ENCODE data around the gene TNNI2.

TNNI2 gene

DNA sequence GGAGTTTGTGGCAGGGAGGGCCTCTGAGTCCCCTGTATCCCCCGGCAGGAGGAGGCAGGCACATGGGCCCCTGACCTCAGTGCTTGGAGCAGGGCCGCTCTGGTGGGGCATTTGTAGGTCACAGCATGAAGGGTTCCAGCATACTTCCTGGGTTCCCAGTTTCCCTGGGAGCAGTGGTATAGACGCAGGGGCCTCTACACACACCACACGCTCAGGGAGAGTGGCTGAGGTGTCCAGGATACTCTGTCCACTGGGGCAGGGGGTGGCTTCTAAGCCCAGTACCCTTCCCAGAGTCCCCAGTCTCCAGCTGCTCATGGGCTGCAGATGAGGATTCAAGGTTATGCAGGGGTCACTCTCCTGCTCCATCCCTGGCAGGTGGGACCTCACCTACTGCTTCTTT, 20.2 kb downstream of the TNNI2 start:
- Histone ChIP-seq H3K36me3 (ENCODE audit: control insufficient read depth in 5 of 5, insufficient read depth in 5 of 5, low read length in 5 of 5) (no peaks in the 10 kb centered on the region), H3K4me3 (ENCODE audit: low read depth in 1 of 5, low read length in 5 of 5) (no peak overlapping the region), H3K27ac (ENCODE audit: low read depth, low read length) (no peak overlapping the region), H3K4me1 (ENCODE audit: control insufficient read depth in 5 of 5, insufficient read depth in 5 of 5, low read length in 5 of 5) (peaks cover 0 to 22% (median 15%) of the 10 kb centered on the region in 5 donors), H3K9ac (ENCODE audit: low read length in 5 of 5) (no peak overlapping the region), H3K9me3 (ENCODE audit: control insufficient read depth in 5 of 5, low read length in 5 of 5) (peaks cover 0 to 2% (median 0%) of the 10 kb centered on the region in 5 donors), H3K27me3 (ENCODE audit: control insufficient read depth in 5 of 5, insufficient read depth in 4 of 5, low read length in 5 of 5) (peaks cover 0 to 3% (median 3%) of the 10 kb centered on the region in 5 donors)

DNA sequence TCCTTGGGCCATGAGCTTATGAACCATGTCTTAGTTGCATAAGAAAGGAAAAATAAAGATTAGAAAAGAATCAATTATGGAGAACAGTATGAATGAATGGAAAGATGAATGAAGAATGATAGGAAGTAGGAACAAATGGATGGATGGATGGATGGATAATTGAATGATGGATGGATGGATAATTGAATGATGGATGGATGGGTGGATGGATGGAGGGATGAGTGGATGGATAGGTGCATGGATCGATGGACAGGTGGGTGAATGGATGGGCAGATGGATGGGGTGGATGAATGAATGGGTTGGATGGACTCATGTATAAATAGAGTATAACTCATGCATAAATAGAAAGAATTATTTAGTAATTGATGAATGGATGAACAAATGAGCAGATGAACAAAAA, 21.3 kb downstream of the TNNI2 start:
- Histone ChIP-seq H3K4me1 (ENCODE audit: control insufficient read depth in 5 of 5, insufficient read depth in 5 of 5, low read length in 5 of 5) (peaks cover 0 to 33% (median 26%) of the 10 kb centered on the region in 5 donors), H3K36me3 (ENCODE audit: control insufficient read depth in 5 of 5, insufficient read depth in 5 of 5, low read length in 5 of 5) (no peaks in the 10 kb centered on the region), H3K4me3 (ENCODE audit: low read depth in 1 of 5, low read length in 5 of 5) (no peak overlapping the region), H3K9me3 (ENCODE audit: control insufficient read depth in 5 of 5, low read length in 5 of 5) (peaks cover 0 to 2% (median 0%) of the 10 kb centered on the region in 5 donors), H3K27ac (ENCODE audit: low read depth, low read length) (no peak overlapping the region), H3K9ac (ENCODE audit: low read length in 5 of 5) (no peak overlapping the region), H3K27me3 (ENCODE audit: control insufficient read depth in 5 of 5, insufficient read depth in 4 of 5, low read length in 5 of 5) (peaks cover 0 to 3% (median 0%) of the 10 kb centered on the region in 5 donors)

DNA sequence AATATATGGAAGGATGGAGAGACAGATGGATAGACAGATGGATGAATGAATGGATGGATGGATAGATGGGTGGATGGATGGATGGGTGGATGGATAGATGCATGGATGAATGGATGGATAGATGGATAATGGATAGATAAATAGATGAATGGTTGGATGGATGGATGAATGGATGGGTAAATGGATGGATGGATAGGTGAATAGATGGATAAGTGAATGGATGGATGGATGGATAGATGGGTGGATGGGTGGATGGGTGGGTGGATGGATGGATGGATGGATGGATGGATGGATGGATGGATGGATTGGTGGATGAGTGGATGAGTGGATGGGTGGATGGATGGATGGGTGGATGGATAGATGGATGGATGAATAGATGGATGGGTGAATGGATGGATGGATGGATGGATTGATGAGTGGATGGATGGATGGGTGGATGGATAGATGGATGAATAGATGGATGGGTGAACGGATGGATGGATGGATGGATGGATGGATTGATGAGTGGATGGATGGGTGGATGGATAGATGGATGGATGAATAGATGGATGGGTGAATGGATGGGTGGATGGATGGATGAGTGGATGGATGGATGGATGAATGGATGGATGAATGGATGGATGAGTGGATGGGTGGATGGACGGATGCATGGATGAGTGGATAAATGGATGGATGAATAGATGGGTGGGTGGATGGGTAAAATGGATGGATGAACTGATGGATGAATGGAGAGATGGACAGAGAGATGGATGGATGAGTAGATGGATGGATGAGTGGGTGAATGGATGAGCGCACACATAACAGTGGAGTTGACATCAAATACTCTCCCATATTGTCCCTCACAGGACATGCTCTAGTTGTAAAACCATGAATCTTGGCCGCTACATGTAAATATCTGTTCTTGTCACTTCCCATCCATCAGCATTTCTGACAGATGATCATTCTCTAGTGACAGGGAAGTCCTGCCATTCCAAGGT, 22.9 kb downstream of the TNNI2 start:
- Histone ChIP-seq H3K27me3 (ENCODE audit: control insufficient read depth in 5 of 5, insufficient read depth in 4 of 5, low read length in 5 of 5) (peaks cover 0 to 5% (median 0%) of the 10 kb centered on the region in 5 donors), H3K9ac (ENCODE audit: low read length in 5 of 5) (no peak overlapping the region), H3K4me3 (ENCODE audit: low read depth in 1 of 5, low read length in 5 of 5) (no peak overlapping the region), H3K27ac (ENCODE audit: low read depth, low read length) (no peak overlapping the region), H3K9me3 (ENCODE audit: control insufficient read depth in 5 of 5, low read length in 5 of 5) (peaks cover 0 to 2% (median 0%) of the 10 kb centered on the region in 5 donors), H3K36me3 (ENCODE audit: control insufficient read depth in 5 of 5, insufficient read depth in 5 of 5, low read length in 5 of 5) (no peaks in the 10 kb centered on the region), H3K4me1 (ENCODE audit: control insufficient read depth in 5 of 5, insufficient read depth in 5 of 5, low read length in 5 of 5) (peaks cover 0 to 43% (median 39%) of the 10 kb centered on the region in 5 donors)

DNA sequence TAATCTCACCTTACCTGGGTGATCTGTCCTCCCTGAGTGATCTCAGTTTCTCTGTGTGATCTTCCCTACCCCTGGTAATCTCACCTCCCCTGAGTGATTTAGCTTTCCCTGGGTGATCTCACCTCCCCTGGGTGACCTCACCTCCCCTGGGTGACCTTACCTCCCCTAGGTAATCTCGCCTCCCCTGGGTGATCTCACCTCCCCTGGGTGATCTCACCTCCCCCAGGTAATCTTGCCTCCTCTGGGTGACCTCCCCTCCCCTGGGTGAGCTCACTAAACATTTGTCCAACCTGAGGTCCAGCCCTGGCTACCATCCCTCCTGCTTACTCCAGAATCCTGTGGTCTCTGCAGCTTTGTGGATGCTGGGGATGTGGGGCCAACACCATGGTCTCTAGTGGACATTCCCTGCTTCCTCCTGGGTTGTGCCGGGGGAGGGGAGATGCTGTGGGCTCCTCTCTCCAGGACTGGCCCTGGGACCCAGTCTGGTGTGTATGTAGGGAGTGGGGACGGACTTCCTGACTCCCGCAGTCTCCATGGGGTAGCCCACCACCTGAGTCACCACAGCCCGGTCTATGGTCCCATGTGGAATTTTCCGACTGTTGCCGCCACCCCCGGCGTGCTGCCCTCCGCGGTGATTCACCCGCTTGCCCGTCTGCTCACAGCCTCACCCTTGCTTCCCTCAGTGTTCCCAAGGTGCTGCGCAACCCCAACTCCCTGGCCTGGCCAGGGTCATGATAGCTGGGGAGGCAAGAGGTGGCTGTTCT, 24.0 kb downstream of the TNNI2 start:
- H3K9ac ChIP-seq (ENCODE audit: low read length in 5 of 5) = no peak overlapping the region
- peaks cover 0 to 2% (median 0%) of the 10 kb centered on the region in 5 donors for H3K9me3 ChIP-seq (ENCODE audit: control insufficient read depth in 5 of 5, low read length in 5 of 5)
- no peaks in the 10 kb centered on the region for H3K36me3 ChIP-seq (ENCODE audit: control insufficient read depth in 5 of 5, insufficient read depth in 5 of 5, low read length in 5 of 5)
- H3K27me3 ChIP-seq (ENCODE audit: control insufficient read depth in 5 of 5, insufficient read depth in 4 of 5, low read length in 5 of 5) = peaks cover 0 to 5% (median under 1%) of the 10 kb centered on the region in 5 donors
- peak overlapping the region in 3 of 5 donors; percentile 32 to 60 (median 44) for H3K4me3 ChIP-seq (ENCODE audit: low read depth in 1 of 5, low read length in 5 of 5)
- H3K4me1 ChIP-seq (ENCODE audit: control insufficient read depth in 5 of 5, insufficient read depth in 5 of 5, low read length in 5 of 5) = peaks cover 0 to 51% (median 45%) of the 10 kb centered on the region in 5 donors
- H3K27ac ChIP-seq (ENCODE audit: low read depth, low read length) = no peak overlapping the region

DNA sequence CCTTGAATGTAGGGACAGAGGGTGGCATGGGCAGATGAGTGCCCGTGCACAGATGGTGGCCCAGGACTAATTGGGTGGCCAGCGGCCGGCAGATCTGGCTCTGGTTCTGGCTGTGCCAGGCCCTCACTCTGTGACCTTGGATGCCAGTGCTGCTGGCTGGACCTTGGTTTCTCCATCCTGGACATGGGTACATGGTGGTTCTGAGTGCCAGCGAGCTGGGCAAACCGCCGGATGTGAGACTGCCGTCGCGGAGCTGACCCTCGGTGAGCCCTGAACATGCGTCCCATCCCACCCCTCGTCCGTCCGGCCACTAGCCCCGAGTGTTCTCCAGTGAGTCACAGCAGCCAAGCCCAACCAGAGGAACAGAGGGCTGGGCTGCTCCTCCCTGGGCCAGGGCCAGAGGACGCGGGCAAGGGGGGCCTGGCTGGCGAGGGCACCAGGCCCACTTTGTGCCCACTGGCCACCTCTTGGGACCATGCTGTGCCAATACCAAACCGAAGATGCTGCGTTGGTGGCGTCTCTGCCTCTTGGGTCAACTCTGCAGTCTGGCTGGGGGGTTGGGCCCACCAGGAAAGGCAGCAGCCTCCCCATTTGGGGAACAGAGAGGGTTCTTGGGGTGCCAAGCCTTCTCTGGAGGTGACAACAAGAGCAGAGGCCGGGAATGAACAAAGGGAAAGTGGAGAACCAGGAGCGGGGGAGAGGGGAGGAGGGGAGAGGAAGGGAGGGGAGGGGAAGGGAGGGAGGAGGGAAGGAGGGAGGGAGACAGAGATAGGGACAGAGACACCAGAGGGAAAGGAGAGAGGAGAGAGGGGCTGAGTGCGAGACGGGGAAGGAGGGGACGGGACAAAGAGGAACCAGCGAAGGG, 24.8 kb downstream of the TNNI2 start:
- Histone ChIP-seq H3K27me3 (ENCODE audit: control insufficient read depth in 5 of 5, insufficient read depth in 4 of 5, low read length in 5 of 5) (peaks cover 3 to 11% (median 6%) of the 10 kb centered on the region in 5 donors), H3K27ac (ENCODE audit: low read depth, low read length) (peak overlapping the region; percentile 84), H3K4me3 (ENCODE audit: low read depth in 1 of 5, low read length in 5 of 5) (peak overlapping the region; percentile 41 to 63 (median 60)), H3K4me1 (ENCODE audit: control insufficient read depth in 5 of 5, insufficient read depth in 5 of 5, low read length in 5 of 5) (peaks cover 0 to 59% (median 45%) of the 10 kb centered on the region in 5 donors), H3K9me3 (ENCODE audit: control insufficient read depth in 5 of 5, low read length in 5 of 5) (peaks cover 0 to 2% (median 0%) of the 10 kb centered on the region in 5 donors), H3K9ac (ENCODE audit: low read length in 5 of 5) (peak overlapping the region in 3 of 5 donors; percentile 36 to 72 (median 42)), H3K36me3 (ENCODE audit: control insufficient read depth in 5 of 5, insufficient read depth in 5 of 5, low read length in 5 of 5) (no peaks in the 10 kb centered on the region)

DNA sequence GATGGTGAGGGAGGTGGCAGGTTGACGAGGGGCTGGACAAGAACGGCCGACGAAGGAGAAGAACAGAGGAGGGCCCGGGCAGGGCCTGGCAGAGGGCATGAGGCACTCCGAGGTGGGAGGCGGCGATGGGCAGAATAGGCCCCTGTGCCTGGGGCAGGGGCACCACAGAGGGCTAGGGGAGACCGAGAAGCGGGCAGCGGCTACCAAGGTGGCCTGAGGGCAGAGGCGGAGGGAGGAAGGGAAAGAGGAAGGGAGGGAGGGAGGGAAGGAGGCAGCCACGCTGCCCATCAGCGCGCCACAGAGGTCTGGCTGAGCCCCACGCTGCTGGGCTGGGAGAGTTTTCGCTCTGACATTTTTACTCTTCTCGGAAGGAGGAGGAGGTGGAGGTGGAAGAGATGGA, 25.4 kb downstream of the TNNI2 start:
- Histone ChIP-seq H3K9ac (ENCODE audit: low read length in 5 of 5) (peak overlapping the region in 3 of 5 donors; percentile 42 to 72 (median 56)), H3K36me3 (ENCODE audit: control insufficient read depth in 5 of 5, insufficient read depth in 5 of 5, low read length in 5 of 5) (no peaks in the 10 kb centered on the region), H3K4me3 (ENCODE audit: low read depth in 1 of 5, low read length in 5 of 5) (peak overlapping the region; percentile 44 to 63 (median 60)), H3K27ac (ENCODE audit: low read depth, low read length) (peak overlapping the region; percentile 84), H3K4me1 (ENCODE audit: control insufficient read depth in 5 of 5, insufficient read depth in 5 of 5, low read length in 5 of 5) (peaks cover 0 to 66% (median 45%) of the 10 kb centered on the region in 5 donors), H3K9me3 (ENCODE audit: control insufficient read depth in 5 of 5, low read length in 5 of 5) (peaks cover 0 to 2% (median 0%) of the 10 kb centered on the region in 5 donors), H3K27me3 (ENCODE audit: control insufficient read depth in 5 of 5, insufficient read depth in 4 of 5, low read length in 5 of 5) (peaks cover 3 to 16% (median 13%) of the 10 kb centered on the region in 5 donors)

DNA sequence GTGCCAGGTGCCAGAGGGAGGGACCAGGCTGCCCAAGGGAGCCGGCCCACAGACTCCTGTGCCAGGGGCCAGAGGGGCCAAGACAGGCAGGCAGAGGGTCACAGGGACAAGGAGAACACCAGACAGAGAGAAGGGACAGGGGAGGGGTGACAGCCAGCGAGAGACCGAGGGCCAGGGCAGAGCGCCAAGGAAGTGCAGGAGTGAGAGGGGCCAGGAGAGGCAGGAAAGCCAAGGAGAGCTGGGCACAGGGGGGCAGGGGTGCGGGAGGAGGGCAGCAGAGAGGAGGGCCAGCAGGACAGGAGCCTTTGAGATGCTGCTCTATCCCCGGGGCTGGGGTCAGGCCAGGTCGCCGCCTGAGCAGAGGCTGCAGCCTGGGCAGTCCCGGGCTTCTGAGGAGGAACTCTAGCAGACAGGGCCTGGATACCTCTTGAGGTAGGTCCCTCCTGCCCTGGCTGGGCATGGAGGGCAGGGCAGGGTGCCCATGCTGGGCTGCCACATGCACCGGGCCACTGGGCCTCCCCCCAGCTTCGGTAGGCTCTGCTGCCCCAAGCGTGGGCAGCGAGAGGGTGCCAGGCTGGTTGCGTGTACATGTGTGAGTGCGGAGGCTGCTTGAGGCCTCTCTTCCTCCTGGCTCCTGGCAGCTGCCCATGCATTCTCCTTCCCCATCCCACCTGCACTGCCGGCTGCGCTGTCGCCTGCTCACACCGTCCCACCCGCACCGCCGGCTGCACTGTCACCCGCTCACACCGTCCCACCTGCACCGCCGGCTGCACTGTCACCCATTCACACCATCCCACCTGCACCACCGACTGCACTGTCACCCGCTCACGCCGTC, 26.3 kb downstream of the TNNI2 start:
- peaks cover 0 to 74% (median 45%) of the 10 kb centered on the region in 5 donors for H3K4me1 ChIP-seq (ENCODE audit: control insufficient read depth in 5 of 5, insufficient read depth in 5 of 5, low read length in 5 of 5)
- peaks cover 0 to 2% (median 0%) of the 10 kb centered on the region in 5 donors for H3K9me3 ChIP-seq (ENCODE audit: control insufficient read depth in 5 of 5, low read length in 5 of 5)
- peak overlapping the region; percentile 42 to 63 (median 60) for H3K4me3 ChIP-seq (ENCODE audit: low read depth in 1 of 5, low read length in 5 of 5)
- peak overlapping the region in 2 of 5 donors; percentile 56 to 72 for H3K9ac ChIP-seq (ENCODE audit: low read length in 5 of 5)
- peaks cover 3 to 22% (median 17%) of the 10 kb centered on the region in 5 donors for H3K27me3 ChIP-seq (ENCODE audit: control insufficient read depth in 5 of 5, insufficient read depth in 4 of 5, low read length in 5 of 5)
- no peaks in the 10 kb centered on the region for H3K36me3 ChIP-seq (ENCODE audit: control insufficient read depth in 5 of 5, insufficient read depth in 5 of 5, low read length in 5 of 5)
- peak overlapping the region; percentile 84 for H3K27ac ChIP-seq (ENCODE audit: low read depth, low read length)

DNA sequence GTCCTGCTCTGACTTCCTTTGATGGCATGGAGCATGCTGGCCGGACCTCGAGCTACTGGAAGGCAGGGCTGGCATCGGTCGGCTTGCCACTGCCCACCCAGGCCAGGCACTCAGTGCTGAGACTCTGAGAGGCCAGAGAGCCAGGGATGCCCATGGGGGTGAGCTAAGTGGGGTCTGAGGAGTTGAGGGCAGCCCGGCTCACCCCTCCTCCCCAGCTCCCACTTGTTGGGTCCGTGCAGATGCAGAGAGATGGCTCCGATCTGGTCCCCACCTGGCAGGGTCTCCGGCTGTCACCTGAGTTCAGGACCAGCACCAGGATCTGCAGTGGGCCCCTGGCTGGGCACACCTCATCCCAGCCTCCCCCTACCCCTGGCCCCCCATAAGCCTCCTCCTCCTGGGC, 27.4 kb downstream of the TNNI2 start:
- no peak overlapping the region for H3K27ac ChIP-seq (ENCODE audit: low read depth, low read length)
- H3K36me3 ChIP-seq (ENCODE audit: control insufficient read depth in 5 of 5, insufficient read depth in 5 of 5, low read length in 5 of 5) = no peaks in the 10 kb centered on the region
- peaks cover 12 to 34% (median 27%) of the 10 kb centered on the region in 5 donors for H3K27me3 ChIP-seq (ENCODE audit: control insufficient read depth in 5 of 5, insufficient read depth in 4 of 5, low read length in 5 of 5)
- peak overlapping the region in 4 of 5 donors; percentile 13 to 63 (median 52) for H3K4me3 ChIP-seq (ENCODE audit: low read depth in 1 of 5, low read length in 5 of 5)
- no peak overlapping the region for H3K9ac ChIP-seq (ENCODE audit: low read length in 5 of 5)
- peaks cover 0 to 2% (median 0%) of the 10 kb centered on the region in 5 donors for H3K9me3 ChIP-seq (ENCODE audit: control insufficient read depth in 5 of 5, low read length in 5 of 5)
- H3K4me1 ChIP-seq (ENCODE audit: control insufficient read depth in 5 of 5, insufficient read depth in 5 of 5, low read length in 5 of 5) = peaks cover 0 to 83% (median 55%) of the 10 kb centered on the region in 5 donors
